ENCODE data around the gene TPK1. TPM values are rescaled to one million over a fixed set of nuclear protein-coding genes. Genes with fewer than 3 reads are reported as not detected.
A peak's percentile ranks its signal among the peaks of the same experiment; 100 is the strongest.

The TPK1 gene
- total RNA-seq, 3 donors from 2014 or later (not counting 1 experiment from before 2014, with no cell fraction given): 20.9 to 28.6 (median 25.3) TPM

GRCh38 chr7:144830024-144830785 is 5.6 kb downstream of the TPK1 start:
- no peaks in the 10 kb centered on the region for H3K9me3 Mint-ChIP-seq
- H3K4me3 Mint-ChIP-seq: no peak overlapping the region
- H3K4me1 Mint-ChIP-seq: peaks cover 17 to 32% of the 10 kb centered on the region in 2 donors
- no peaks in the 10 kb centered on the region for H3K27me3 ChIP-seq (ENCODE audit: control insufficient read depth, insufficient read depth, low read length)
- no peaks in the 10 kb centered on the region for H3K36me3 Mint-ChIP-seq
- intact Hi-C loops (cut with micrococcal nuclease): no loop called here
- no peaks in the 10 kb centered on the region for H3K36me3 ChIP-seq (ENCODE audit: control insufficient read depth, insufficient read depth, low read length)
- no peak overlapping the region for H3K27ac ChIP-seq (ENCODE audit: low read length)
- H3K27me3 Mint-ChIP-seq (ENCODE audit: low read depth in 2 of 2): no peaks in the 10 kb centered on the region
- DNase-seq (peak in 1 of 2 donors; percentile 17), ATAC-seq (no peak)
- no peak overlapping the region for H3K4me3 ChIP-seq (ENCODE audit: low read length)
- WGBS (ENCODE audit: insufficient coverage): 63% methylated on average over 1 of the region's 2 CpGs
- H3K27ac Mint-ChIP-seq: no peak overlapping the region
- H3K9me3 ChIP-seq (ENCODE audit: control insufficient read depth, insufficient read depth, low read length): no peaks in the 10 kb centered on the region
- no peak for TF ChIP-seq CTCF (IDR thresholded peaks at IDR 0.05)
- peaks cover 10% of the 10 kb centered on the region for H3K4me1 ChIP-seq (ENCODE audit: control insufficient read depth, insufficient read depth, low read length)

DNA sequence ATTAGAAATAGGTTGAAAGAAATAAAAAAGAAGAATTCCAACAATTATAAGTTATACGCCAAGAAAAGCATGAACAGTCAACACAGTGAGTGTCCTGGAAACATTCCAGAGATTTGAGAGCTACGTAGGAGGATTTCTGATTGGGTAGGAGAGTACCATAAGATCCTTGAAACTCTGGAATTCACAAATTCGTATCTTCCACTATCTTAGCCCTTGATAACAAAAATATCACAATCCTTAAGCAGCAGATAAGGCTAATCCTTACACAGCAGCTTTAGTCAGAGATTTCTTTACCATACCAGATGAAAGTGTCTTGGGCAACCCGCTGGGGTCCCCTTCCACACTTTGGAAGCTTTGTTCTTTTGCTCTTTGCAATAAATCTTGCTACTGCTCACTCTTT is 8.2 kb downstream of the TPK1 start:
- intact Hi-C loops (cut with micrococcal nuclease): no loop called here
- Mint-ChIP-seq H3K27ac (no peak overlapping the region), H3K4me3 (no peak overlapping the region), H3K9me3 (no peaks in the 10 kb centered on the region), H3K4me1 (peaks cover 2 to 12% of the 10 kb centered on the region in 2 donors), H3K27me3 (ENCODE audit: low read depth in 2 of 2) (no peaks in the 10 kb centered on the region), H3K36me3 (no peaks in the 10 kb centered on the region)
- H3K9me3 ChIP-seq (ENCODE audit: control insufficient read depth, insufficient read depth, low read length): no peaks in the 10 kb centered on the region
- H3K4me1 ChIP-seq (ENCODE audit: control insufficient read depth, insufficient read depth, low read length): no peaks in the 10 kb centered on the region
- TF ChIP-seq CTCF (IDR thresholded peaks at IDR 0.05): no peak
- no peak overlapping the region for H3K27ac ChIP-seq (ENCODE audit: low read length)
- H3K27me3 ChIP-seq (ENCODE audit: control insufficient read depth, insufficient read depth, low read length): no peaks in the 10 kb centered on the region
- no peak overlapping the region for H3K4me3 ChIP-seq (ENCODE audit: low read length)
- no peak for DNase-seq
- no peaks in the 10 kb centered on the region for H3K36me3 ChIP-seq (ENCODE audit: control insufficient read depth, insufficient read depth, low read length)
- 98% methylated on average over 3 of the region's 4 CpGs for WGBS (ENCODE audit: insufficient coverage)
- ATAC-seq: no peak

- H3K27ac Mint-ChIP-seq: no peak overlapping the region
- H3K27me3 Mint-ChIP-seq (ENCODE audit: low read depth in 2 of 2): no peaks in the 10 kb centered on the region
- H3K4me1 Mint-ChIP-seq: peaks cover 0 to 11% of the 10 kb centered on the region in 2 donors
- intact Hi-C loops (cut with micrococcal nuclease): no loop called here
- no peaks in the 10 kb centered on the region for H3K27me3 ChIP-seq (ENCODE audit: control insufficient read depth, insufficient read depth, low read length)
- H3K9me3 ChIP-seq (ENCODE audit: control insufficient read depth, insufficient read depth, low read length): no peaks in the 10 kb centered on the region
- H3K4me3 Mint-ChIP-seq: no peak overlapping the region
- H3K27ac ChIP-seq (ENCODE audit: low read length): no peak overlapping the region
- H3K9me3 Mint-ChIP-seq: no peaks in the 10 kb centered on the region
- no peak for DNase-seq
- H3K36me3 ChIP-seq (ENCODE audit: control insufficient read depth, insufficient read depth, low read length): no peaks in the 10 kb centered on the region
- no peak overlapping the region for H3K4me3 ChIP-seq (ENCODE audit: low read length)
- H3K4me1 ChIP-seq (ENCODE audit: control insufficient read depth, insufficient read depth, low read length): no peaks in the 10 kb centered on the region
- ATAC-seq: no peak
- no peaks in the 10 kb centered on the region for H3K36me3 Mint-ChIP-seq
- TF ChIP-seq CTCF (IDR thresholded peaks at IDR 0.05): no peak
Measured at GRCh38 chr7:144826208-144826607, 9.6 kb downstream of the TPK1 start.

DNA sequence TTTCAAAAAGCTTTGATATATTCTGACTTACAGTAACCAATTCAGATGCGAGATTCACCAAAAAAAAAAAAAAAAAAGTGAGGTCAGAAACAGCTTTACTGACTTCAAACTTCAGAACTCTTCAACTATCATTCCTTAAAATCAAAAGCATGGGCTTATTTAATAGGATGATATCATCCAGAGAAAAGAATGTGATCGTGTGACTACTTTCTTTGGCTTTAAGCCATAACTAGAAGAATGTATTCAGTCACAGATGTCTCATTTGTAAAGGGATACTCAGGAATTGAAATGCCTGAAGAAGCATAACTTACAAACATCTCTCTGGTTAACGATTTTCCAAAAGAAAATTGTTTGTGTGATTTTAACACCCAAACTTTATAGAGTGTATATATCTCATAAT is 11.5 kb downstream of the TPK1 start:
- Mint-ChIP-seq H3K4me1 (peaks cover 11 to 12% of the 10 kb centered on the region in 2 donors), H3K27me3 (ENCODE audit: low read depth in 2 of 2) (no peaks in the 10 kb centered on the region), H3K9me3 (no peaks in the 10 kb centered on the region), H3K36me3 (no peaks in the 10 kb centered on the region), H3K27ac (no peak overlapping the region), H3K4me3 (no peak overlapping the region)
- DNase-seq: no peak
- H3K27me3 ChIP-seq (ENCODE audit: control insufficient read depth, insufficient read depth, low read length): no peaks in the 10 kb centered on the region
- no peaks in the 10 kb centered on the region for H3K36me3 ChIP-seq (ENCODE audit: control insufficient read depth, insufficient read depth, low read length)
- no peak overlapping the region for H3K4me3 ChIP-seq (ENCODE audit: low read length)
- peaks cover 7% of the 10 kb centered on the region for H3K4me1 ChIP-seq (ENCODE audit: control insufficient read depth, insufficient read depth, low read length)
- no peak for TF ChIP-seq CTCF (IDR thresholded peaks at IDR 0.05)
- H3K27ac ChIP-seq (ENCODE audit: low read length): no peak overlapping the region
- WGBS (ENCODE audit: insufficient coverage): no CpG with 5 or more reads among the region's 3 CpGs
- ATAC-seq: no peak
- no peaks in the 10 kb centered on the region for H3K9me3 ChIP-seq (ENCODE audit: control insufficient read depth, insufficient read depth, low read length)
- intact Hi-C loops (cut with micrococcal nuclease): no loop called here
